Activated T-cell treated with anti-CD3 and anti-CD28 coated beads, Interleukin-2, amount 50 U/mL, for 4 hours (primary cell): ENCODE results near the gene CHST9. TPM values are rescaled to one million over a fixed set of nuclear protein-coding genes. Genes with fewer than 3 reads are reported as not detected.

Experiments
- ATAC-seq, 2 donors: fragments of 200-7000 bp; cut with Tn5 transposase; one replicate each; pipeline ENCODE4 v1.10.0; 2021
- DNase-seq: peaks from one replicate; pipeline ENCODE4 v3.0.0-alpha.2; 2020
- H3K27me3 Mint-ChIP-seq: one replicate; pipeline ENCODE4 v1.8.0; 2021; ENCODE audit warnings: low read depth, mixed read lengths
- H3K36me3 Mint-ChIP-seq: one replicate; pipeline ENCODE4 v1.8.0; 2022; ENCODE audit warnings: mixed read lengths; ENCODE audit not compliant: insufficient read depth
- H3K4me1 Mint-ChIP-seq: one replicate; pipeline ENCODE4 v1.8.0; 2021; ENCODE audit warnings: low read depth, mixed read lengths
- H3K4me3 Mint-ChIP-seq: one replicate; pipeline ENCODE4 v1.8.0; 2021; ENCODE audit warnings: mild to moderate bottlenecking, moderate library complexity, mixed read lengths
- H3K9me3 Mint-ChIP-seq: one replicate; pipeline ENCODE4 v1.8.0; 2021; ENCODE audit warnings: mixed read lengths
- total RNA-seq, 3 donors: library from RNA; stranded (reverse); gene quantifications; one replicate each; pipeline ENCODE4 v1.2.1, GENCODE V29; 2021

CHST9 gene
- total RNA-seq, 3 donors from 2014 or later: not detected

DNA sequence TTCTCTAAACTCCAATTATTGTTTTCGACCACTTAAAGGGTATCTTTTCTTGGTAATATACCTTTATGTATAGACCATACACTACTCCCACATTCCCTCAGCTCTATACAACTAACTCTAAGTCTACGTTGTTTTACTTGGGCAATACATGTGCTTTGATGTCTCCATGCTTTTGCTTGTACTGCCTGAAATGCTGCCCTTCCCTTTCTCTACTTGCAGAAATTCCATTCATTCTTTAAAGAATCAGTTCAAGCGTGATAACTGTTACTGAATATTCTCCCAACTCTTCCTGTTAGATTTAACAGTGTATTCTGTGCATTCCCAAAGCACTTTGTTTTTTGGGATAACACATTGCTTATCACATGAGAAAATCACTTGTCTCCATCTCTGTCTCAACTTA lies 162.6 kb downstream of the CHST9 start:
- Mint-ChIP-seq H3K27me3 (no peaks in the 10 kb centered on the region), H3K9me3 (peaks cover 7% of the 10 kb centered on the region), H3K4me3 (no peak overlapping the region), H3K36me3 (no peaks in the 10 kb centered on the region), H3K4me1 (no peaks in the 10 kb centered on the region)
- ATAC-seq: no peak
- DNase-seq: no peak

DNA sequence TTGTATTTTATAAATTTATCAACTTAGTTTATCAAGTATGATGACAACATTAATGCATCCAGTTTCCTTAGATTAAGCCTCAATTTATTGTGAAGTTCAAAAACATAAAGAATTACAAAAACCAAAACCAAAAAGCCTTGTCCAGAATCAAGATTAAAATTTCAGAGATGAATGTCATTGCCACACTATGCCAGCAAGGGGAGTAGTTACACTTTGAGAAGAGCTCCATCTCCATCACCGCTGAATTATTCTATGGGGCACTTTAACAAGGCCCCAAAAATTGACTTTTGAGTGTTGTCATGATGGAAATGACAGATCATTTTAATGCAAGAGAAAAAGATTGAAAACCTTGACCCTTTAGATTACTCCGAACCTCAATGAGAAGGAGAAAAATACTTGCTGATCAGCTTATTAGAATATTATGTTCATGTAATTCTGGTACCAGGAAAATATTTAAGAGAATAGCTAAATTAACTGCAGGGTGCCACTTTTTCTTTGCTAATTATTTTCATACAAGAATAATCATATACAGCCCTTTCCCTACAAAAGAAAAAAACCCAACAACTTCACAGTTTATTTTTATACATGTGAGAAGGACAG lies 167.1 kb downstream of the CHST9 start:
- Mint-ChIP-seq H3K4me1 (no peaks in the 10 kb centered on the region), H3K27me3 (no peaks in the 10 kb centered on the region), H3K9me3 (peaks cover 11% of the 10 kb centered on the region), H3K4me3 (no peak overlapping the region), H3K36me3 (no peaks in the 10 kb centered on the region)
- no peak for DNase-seq
- no peak for ATAC-seq

DNA sequence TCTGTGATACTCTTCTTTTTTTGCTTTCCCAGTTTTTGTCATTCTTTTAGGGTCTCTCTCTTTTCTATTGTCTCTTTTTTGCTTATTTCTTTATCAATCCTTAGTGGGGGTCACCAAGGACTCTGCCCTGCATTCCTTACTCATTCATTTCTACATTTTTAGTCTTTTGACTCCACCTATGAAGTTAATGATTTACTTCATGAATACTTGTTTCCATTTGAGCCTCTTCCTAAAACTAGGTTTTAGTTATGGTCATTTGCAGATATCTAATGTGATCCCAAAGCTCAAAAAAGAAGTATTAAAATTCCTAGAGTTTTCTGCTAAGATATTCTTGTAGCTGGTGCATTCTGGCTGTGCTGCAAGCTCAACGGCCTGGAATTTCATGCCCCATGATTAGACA lies 170.3 kb downstream of the CHST9 start:
- H3K27me3 Mint-ChIP-seq: no peaks in the 10 kb centered on the region
- H3K9me3 Mint-ChIP-seq: peaks cover 4% of the 10 kb centered on the region
- ATAC-seq: no peak

DNA sequence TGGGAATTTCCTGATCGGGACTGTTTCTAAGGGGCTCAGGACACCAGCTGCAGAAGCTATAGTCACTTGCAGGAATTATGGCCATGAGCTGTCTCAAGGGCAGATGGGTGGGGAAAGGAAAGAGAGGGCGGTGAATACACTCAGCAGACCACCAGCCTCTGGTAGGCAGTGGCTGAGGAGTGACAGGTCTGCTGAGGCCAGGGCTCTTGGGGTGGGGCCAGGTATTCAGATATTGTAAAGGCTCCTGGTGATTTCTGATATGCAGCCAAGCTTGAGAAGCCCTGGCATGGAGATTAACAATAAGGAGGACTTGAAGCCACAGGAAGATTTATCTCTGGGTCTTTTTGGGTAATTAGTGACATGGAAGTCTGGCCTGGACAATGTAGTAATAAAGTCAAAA lies 174.3 kb downstream of the CHST9 start:
- H3K4me1 Mint-ChIP-seq: no peaks in the 10 kb centered on the region
- ATAC-seq (no peak), DNase-seq (no peak)
- no peak overlapping the region for H3K4me3 Mint-ChIP-seq
- H3K9me3 Mint-ChIP-seq: peaks cover 12% of the 10 kb centered on the region
- no peaks in the 10 kb centered on the region for H3K27me3 Mint-ChIP-seq
- H3K36me3 Mint-ChIP-seq: no peaks in the 10 kb centered on the region

More for the DNA sequence above, 170.3 kb downstream of the CHST9 start:
- H3K36me3 Mint-ChIP-seq: no peaks in the 10 kb centered on the region
- no peaks in the 10 kb centered on the region for H3K4me1 Mint-ChIP-seq
- H3K4me3 Mint-ChIP-seq: no peak overlapping the region
- no peak for DNase-seq

DNA sequence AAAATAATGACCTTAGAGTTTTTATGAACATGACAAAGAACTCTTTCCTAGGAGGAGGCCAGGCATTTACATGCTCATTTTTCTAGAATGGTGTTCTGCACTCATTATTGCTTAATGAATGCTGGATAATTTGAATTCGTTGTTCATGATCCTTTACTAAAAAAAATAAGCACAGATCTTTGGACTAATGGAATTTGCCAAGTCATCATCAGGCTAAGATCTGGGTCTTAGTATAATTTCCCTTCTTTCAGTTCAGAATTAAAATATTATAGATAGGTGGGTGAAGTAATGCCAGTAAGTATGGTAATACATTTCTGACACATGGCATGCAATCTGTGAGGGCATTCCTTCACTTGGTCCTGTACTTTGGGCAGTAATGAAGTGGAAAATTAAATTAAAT lies 175.8 kb downstream of the CHST9 start:
- Mint-ChIP-seq H3K9me3 (peaks cover 12% of the 10 kb centered on the region), H3K27me3 (no peaks in the 10 kb centered on the region), H3K4me3 (no peak overlapping the region), H3K4me1 (no peaks in the 10 kb centered on the region), H3K36me3 (no peaks in the 10 kb centered on the region)
- DNase-seq (no peak), ATAC-seq (no peak)

DNA sequence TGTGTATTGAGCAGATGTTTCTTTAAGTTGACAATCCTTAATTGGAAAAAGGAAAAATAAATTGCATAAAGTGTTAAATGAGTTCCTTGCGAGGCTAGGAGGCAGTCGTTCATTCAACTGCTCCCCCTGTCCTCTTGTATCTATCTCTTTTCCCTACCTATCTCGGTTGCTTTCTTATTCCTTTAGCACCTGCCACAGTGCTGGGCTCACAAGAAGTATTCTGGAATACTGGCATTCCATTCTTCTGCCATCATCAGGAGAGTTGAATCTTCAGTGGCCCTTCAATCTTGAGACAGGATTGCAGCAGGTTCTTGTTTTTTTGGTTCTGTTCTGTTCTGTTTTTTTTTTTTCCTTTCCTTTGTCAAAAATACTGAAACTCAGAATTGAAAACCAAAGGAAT lies 176.5 kb downstream of the CHST9 start:
- H3K27me3 Mint-ChIP-seq: no peaks in the 10 kb centered on the region

DNA sequence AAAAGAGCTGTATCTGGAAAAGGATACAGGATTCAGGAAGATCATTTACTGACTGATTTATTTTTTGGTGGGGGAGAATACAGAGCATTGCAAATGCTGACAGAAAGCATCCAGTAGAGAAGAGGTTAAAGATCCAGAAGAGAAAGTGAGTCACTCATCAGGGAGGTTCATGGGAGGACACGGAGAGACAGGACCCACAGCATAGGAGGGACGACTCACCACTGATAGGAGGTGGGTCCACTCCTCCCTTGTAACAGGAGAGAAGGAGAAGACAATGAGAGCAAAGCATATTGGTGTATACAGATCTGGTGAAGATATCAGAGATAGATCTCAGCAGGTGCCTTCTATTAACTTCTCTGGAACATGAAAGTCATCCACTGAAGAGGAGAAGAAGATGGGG lies 177.2 kb downstream of the CHST9 start:
- Mint-ChIP-seq H3K4me3 (no peak overlapping the region), H3K27me3 (no peaks in the 10 kb centered on the region), H3K9me3 (peaks cover 12% of the 10 kb centered on the region), H3K4me1 (no peaks in the 10 kb centered on the region), H3K36me3 (no peaks in the 10 kb centered on the region)
- ATAC-seq: no peak
- DNase-seq: no peak

More for the DNA sequence above, 176.5 kb downstream of the CHST9 start:
- H3K9me3 Mint-ChIP-seq: peaks cover 12% of the 10 kb centered on the region
- H3K4me1 Mint-ChIP-seq: no peaks in the 10 kb centered on the region
- DNase-seq (no peak), ATAC-seq (no peak)
- no peaks in the 10 kb centered on the region for H3K36me3 Mint-ChIP-seq
- no peak overlapping the region for H3K4me3 Mint-ChIP-seq

DNA sequence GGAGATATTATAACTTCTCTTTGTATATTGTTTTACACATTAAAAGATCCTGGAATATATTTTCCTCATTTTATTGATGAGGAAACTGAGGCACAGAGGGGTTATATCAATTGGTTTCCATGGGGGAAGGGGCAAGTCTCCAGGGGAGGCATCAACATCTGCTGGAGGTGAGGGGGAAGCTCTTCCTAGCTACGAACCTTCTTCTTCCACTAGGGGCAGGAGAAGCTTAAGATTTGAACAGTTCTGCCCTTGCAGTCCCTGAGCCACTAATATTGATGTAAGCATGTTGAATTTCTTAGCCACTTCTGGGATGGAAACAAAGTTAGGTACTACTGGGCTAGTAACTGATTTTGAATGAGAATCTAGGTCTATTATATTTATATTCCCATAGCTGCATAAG lies 179.5 kb downstream of the CHST9 start:
- no peaks in the 10 kb centered on the region for H3K4me1 Mint-ChIP-seq
- peaks cover 12% of the 10 kb centered on the region for H3K9me3 Mint-ChIP-seq

DNA sequence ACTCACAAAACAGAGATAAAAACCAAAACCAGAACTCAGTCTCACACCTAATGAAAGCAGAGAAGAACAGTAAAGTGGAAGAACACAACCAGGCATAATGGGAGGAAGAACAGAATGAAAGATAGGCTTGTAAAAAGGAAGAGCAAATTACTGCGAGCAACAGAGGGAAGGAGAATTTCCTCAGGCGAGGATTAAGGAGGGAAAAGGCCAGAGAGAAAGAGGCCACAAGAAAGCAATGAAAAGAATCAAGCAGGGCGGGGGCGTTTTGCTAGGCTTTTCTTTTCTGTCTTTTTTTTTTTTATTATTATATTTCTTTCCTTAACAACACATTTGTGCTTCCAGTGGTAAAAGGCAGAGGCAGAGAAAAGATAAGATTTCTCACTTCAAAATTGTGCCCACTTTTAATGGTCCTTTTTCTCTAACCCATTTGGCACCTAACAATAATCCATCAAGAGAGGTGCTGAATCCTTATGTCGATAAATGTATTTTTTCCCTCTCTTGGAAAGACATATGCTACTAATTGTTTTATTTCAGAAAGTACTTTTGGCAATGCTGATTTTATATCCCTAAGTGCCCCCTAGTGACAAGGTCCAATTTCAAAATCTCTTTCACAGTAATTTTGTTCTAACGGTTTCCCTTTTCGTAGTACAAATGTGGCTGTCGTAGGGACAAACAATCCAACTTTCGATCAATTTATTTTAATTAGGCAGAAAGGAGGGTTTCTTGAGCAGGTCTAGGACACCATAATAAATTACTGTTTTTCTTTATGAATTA lies 180.9 kb downstream of the CHST9 start:
- Mint-ChIP-seq H3K36me3 (no peaks in the 10 kb centered on the region), H3K27me3 (no peaks in the 10 kb centered on the region), H3K4me3 (no peak overlapping the region), H3K9me3 (peaks cover 12% of the 10 kb centered on the region), H3K4me1 (no peaks in the 10 kb centered on the region)
- DNase-seq (no peak), ATAC-seq (no peak)

More for the DNA sequence above, 179.5 kb downstream of the CHST9 start:
- Mint-ChIP-seq H3K4me3 (no peak overlapping the region), H3K27me3 (no peaks in the 10 kb centered on the region), H3K36me3 (no peaks in the 10 kb centered on the region)
- no peak for ATAC-seq
- no peak for DNase-seq

DNA sequence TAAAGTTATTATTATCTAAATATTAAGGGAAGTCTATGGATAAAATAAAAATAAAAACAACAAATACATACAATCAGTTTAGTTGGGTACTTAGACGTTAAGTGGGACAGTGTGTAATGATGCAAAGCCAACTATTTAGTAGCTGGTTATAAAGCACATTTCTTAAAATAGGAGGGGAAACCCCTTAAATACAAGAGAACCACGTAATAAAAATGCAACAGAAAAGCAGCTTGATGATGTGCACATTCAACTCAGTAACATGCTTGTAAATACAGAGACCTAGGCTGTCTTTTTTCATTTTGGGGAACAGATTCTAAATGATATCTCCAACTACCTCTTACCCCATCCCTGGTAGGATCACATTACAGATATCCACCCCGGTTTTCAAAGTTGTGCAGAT lies 185.3 kb downstream of the CHST9 start:
- no peak for ATAC-seq
- H3K4me3 Mint-ChIP-seq: no peak overlapping the region
- no peaks in the 10 kb centered on the region for H3K9me3 Mint-ChIP-seq
- no peak for DNase-seq
- H3K27me3 Mint-ChIP-seq: no peaks in the 10 kb centered on the region
- no peaks in the 10 kb centered on the region for H3K36me3 Mint-ChIP-seq
- H3K4me1 Mint-ChIP-seq: no peaks in the 10 kb centered on the region

DNA sequence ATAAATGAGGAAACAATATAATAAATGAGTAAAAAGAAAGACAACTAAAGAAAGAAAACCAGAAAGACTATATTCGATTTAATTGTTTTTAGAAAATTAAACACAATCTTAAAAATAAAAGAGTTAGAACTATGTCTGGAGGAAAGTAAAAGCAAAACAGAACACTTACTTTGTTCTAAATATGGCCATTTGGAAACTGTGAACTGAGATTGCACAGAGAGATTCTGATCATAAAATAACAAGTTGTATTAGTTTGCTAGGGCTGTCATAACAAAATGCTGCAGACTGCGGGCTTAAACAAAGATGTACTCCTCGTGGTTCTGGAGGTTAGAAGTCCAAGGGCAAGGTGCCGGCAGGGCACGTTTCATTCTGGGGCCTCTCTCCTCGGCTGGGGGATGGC lies 191.5 kb downstream of the CHST9 start:
- Mint-ChIP-seq H3K27me3 (no peaks in the 10 kb centered on the region), H3K4me3 (no peak overlapping the region), H3K9me3 (peaks cover 13% of the 10 kb centered on the region), H3K36me3 (no peaks in the 10 kb centered on the region), H3K4me1 (no peaks in the 10 kb centered on the region)
- DNase-seq: no peak
- ATAC-seq: no peak

DNA sequence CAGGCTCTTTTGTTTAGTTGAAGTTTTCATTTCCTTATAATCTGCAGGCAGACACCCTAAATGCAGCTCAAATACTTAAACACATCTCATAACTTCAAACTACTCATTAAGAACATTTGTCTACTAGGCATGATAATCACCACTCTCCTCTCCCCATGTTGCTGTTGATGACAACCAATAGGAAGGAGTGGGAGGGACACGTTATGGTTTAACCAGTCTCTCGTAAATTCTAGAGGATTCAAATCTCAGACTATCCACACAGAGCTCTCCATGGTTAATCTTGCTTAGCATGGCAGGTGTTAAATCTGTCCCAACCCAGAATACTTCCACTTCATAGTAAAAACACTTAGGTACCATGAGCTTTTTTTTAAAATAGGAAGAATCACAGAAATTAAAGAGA lies 192.2 kb downstream of the CHST9 start:
- Mint-ChIP-seq H3K9me3 (peaks cover 14% of the 10 kb centered on the region), H3K36me3 (no peaks in the 10 kb centered on the region), H3K27me3 (no peaks in the 10 kb centered on the region), H3K4me3 (no peak overlapping the region), H3K4me1 (no peaks in the 10 kb centered on the region)
- ATAC-seq (no peak), DNase-seq (no peak)

DNA sequence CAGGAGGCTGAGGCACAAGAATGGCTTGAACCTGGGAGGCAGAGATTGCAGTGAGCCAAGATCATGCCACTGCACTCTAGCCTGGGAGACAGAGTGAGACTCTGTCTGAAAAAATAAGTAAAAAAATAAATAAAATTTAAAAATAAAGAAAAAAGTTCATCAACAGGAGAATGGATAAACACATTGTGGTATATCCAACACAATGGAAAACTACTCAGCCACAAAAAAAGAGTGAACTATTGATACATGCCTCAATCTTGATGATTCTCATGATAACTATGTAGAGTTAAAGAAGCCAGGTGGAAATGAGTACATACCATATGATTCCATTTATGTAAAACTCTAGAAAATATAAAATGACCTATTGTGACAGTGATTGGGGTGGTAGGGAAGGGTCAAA lies 195.3 kb downstream of the CHST9 start:
- H3K4me3 Mint-ChIP-seq: no peak overlapping the region
- ATAC-seq: no peak
- no peaks in the 10 kb centered on the region for H3K36me3 Mint-ChIP-seq
- no peaks in the 10 kb centered on the region for H3K27me3 Mint-ChIP-seq
- DNase-seq: no peak
- H3K9me3 Mint-ChIP-seq: peaks cover 20% of the 10 kb centered on the region
- no peaks in the 10 kb centered on the region for H3K4me1 Mint-ChIP-seq

DNA sequence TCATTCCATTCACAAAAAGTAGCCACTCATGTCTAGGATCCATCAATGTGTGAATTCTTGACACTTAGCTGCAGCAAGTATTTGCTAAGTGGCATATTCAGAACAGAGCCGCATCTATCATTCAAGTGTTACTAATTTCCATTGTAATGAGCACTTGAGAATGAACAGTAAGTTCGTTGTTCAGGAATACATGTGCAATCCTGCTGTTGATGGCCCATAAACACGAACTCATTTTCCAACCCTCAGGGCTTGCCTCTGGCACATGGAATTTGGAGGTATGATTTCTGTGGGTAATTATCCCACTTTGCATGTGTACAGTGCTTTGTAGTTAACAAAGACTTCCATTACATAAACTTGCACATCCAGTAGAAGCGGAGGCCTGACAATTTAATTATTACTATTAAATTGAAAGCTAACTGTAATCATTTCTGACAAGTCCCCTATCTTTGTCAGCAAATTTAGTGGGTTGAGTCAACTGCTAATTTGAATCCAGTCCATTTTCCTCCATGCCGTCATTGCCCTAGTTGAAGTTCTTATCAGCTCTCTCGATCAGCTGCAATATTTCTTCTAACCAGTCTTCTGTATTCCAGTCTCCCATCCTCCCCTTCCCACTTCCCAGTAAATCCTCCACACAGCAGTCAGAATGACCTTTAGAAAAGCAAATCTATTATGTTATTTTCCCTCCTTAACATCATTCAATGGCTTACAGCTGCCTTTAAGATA lies 203.6 kb downstream of the CHST9 start:
- DNase-seq (no peak), ATAC-seq (no peak)
- Mint-ChIP-seq H3K36me3 (no peaks in the 10 kb centered on the region), H3K27me3 (no peaks in the 10 kb centered on the region), H3K9me3 (peaks cover 5% of the 10 kb centered on the region), H3K4me1 (no peaks in the 10 kb centered on the region), H3K4me3 (no peak overlapping the region)
